Mucosa of stomach (tissue), 1 donor: ENCODE data around the gene SLC2A3.
"Not testable (repeated sequence)": the region's sequence is repeated elsewhere in the genome, so short reads cannot be mapped to it uniquely, and the experiment has no call there.

ENCODE experiments used
- H3K27me3 ChIP-seq: one replicate; pipeline ENCODE4 v1.7.0; 2013; ENCODE audit warnings: mild to moderate bottlenecking, low read length; ENCODE audit not compliant: control insufficient read depth, insufficient read depth
- H3K36me3 ChIP-seq: one replicate; pipeline ENCODE4 v1.7.0; 2013; ENCODE audit warnings: low read length; ENCODE audit not compliant: control insufficient read depth, insufficient read depth
- H3K4me1 ChIP-seq: one replicate; pipeline ENCODE4 v1.7.0; 2013; ENCODE audit warnings: mild to moderate bottlenecking, low read length; ENCODE audit not compliant: control insufficient read depth, insufficient read depth
- H3K4me3 ChIP-seq: one replicate; pipeline ENCODE4 v1.7.0; 2013; ENCODE audit warnings: low read length
- H3K9ac ChIP-seq: one replicate; pipeline ENCODE4 v1.7.0; 2013; ENCODE audit warnings: mild to moderate bottlenecking, low read length, moderate library complexity
- H3K9me3 ChIP-seq: one replicate; pipeline ENCODE4 v1.7.0; 2013; ENCODE audit warnings: mild to moderate bottlenecking, low read length, moderate library complexity; ENCODE audit not compliant: control insufficient read depth
- donor health status: Pancreatic carcinoma.

SLC2A3 gene

DNA sequence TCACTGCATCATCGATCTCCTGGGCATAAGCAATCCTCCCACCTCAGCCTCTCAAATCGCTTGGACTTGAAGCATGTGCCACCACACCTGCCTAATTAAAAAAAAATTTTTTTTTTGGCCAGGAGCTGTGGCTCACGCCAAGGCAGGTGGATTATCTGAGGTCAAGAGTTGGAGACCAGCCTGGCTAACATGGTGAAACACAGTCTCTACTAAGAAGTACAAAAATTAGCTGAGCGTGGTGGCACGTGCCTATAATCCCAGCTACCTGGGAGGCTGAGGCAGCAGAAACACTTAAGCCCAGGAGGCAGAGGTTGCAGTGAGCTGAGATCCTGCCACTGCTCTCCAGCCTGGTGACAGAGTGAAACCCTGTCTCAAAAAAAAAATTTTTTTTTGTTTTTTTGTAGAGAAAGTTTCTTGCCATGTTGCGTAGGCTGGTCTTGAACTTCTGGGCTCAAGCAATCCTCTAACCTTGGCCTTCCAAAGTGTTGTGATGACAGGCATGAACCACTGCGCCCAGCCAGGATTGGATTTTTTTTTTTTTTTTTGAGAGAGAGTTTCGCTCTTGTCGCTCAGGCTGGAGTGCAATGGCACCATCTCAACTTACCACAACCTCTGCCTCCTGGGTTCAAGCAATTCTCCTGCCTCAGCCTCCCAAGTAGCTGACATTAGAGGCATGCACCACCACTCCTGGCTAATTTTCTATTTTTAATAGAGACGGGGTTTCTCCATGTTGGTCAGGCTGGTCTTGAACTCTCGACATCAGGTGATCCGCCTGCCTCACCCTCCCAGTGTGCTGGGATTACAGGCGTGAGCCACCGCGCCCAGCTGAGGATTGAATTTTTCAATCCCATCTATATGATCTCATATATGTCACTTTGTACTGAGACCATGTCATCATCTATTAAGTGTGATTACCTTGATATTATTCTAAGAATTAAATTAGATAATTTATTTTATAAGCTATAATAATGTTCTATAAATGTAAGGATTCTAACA is 12.4 kb downstream of the SLC2A3 start:
- H3K27me3 ChIP-seq: no peaks in the 10 kb centered on the region
- no peak overlapping the region for H3K4me3 ChIP-seq
- no peak overlapping the region for H3K9ac ChIP-seq
- no peaks in the 10 kb centered on the region for H3K9me3 ChIP-seq
- no peaks in the 10 kb centered on the region for H3K36me3 ChIP-seq
- no peaks in the 10 kb centered on the region for H3K4me1 ChIP-seq

DNA sequence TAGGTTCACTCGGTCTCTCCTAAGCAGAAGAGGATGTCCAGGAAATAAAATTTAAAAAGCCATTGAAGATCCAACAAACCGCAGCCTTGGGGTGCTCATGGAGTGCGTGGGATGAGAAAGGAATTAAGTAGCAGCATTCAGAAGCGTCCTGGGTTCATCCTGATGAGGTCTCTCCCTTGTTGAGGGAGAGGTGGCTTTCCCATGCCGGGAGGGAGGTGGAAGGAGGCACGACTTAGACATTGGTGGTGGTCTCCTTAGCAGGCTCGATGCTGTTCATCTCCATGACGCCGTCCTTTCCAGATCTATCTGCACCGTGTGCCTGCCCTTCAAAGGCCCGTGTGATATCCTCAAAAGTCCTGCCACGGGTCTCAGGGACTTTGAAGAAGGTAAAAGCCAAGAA is 14.8 kb downstream of the SLC2A3 start:
- H3K9me3 ChIP-seq, H3K27me3 ChIP-seq, H3K36me3 ChIP-seq, H3K9ac ChIP-seq, H3K4me1 ChIP-seq, H3K4me3 ChIP-seq: not testable (repeated sequence)

- H3K9me3 ChIP-seq, H3K4me3 ChIP-seq, H3K36me3 ChIP-seq: not testable (repeated sequence)
Measured at GRCh38 chr12:7918268-7918590, 17.8 kb downstream of the SLC2A3 start.

DNA sequence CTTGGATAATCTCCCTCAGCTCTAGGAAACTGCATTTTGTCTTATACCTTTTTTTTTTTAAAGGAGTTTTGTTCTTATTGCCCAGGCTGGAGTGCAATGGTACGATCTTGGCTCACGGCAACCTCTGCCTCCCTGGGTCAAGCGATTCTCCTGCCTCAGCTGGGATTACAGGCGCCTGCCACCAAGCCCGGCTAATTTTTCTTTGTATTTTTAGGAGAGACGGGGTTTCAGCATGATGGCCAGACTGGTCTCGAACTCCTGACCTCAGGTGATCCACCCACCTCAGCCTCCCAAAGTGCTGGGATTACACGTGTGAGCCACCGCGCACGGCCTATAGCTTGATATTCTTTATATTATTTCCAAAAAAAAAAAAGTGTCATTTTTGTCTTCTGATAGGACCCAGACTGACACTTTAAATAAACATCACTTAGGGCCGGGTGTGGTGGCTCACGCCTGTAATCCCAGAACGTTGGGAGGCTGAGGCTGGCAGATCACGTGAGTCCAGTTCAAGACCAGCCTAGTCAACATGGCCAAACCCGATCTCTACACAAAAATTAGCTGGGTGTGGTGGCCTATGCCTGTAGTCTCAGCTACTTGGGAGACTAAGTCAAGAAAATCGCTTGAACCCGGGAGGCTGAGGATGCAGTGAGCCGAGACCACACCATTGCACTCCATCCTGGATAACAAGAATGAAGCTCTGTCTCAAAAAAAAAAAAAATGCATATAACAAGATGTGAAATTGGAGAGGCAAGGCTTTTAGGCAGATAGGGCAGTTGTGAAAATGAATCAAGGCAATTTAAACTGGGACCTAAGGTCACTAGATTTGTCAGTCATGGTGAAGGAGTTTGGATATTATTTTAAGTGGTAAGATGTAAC is 18.4 kb downstream of the SLC2A3 start:
- H3K36me3 ChIP-seq: no peaks in the 10 kb centered on the region
- H3K27me3 ChIP-seq: no peaks in the 10 kb centered on the region
- no peak overlapping the region for H3K4me3 ChIP-seq
- no peaks in the 10 kb centered on the region for H3K4me1 ChIP-seq
- H3K9ac ChIP-seq: no peak overlapping the region
- no peaks in the 10 kb centered on the region for H3K9me3 ChIP-seq

More at GRCh38 chr12:7918268-7918590, 17.8 kb downstream of the SLC2A3 start:
- H3K9ac ChIP-seq, H3K4me1 ChIP-seq, H3K27me3 ChIP-seq: not testable (repeated sequence)

DNA sequence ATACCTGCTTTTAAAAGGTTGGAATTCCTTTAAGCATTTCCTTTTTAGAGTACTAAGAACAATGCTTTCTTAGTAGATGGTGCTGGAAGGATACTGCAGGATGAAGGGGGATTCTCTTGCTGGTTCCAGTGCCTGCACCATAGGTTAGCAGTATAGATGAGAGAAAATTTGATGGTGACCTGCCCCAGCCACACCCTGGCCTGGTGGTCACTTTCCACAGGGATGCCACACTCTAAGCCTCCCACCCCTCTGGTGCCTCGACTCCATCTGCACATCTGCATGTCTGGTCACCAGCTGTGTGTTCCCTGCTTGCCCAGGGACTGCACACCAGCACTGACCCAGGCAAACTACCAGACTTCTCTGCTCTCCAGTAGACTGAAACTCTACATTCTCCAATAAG is 19.1 kb downstream of the SLC2A3 start:
- H3K4me1 ChIP-seq: no peaks in the 10 kb centered on the region
- H3K9me3 ChIP-seq: no peaks in the 10 kb centered on the region
- no peak overlapping the region for H3K9ac ChIP-seq
- H3K36me3 ChIP-seq: no peaks in the 10 kb centered on the region
- H3K27me3 ChIP-seq: no peaks in the 10 kb centered on the region
- no peak overlapping the region for H3K4me3 ChIP-seq

- no peak overlapping the region for H3K4me3 ChIP-seq
- H3K9ac ChIP-seq: no peak overlapping the region
- no peaks in the 10 kb centered on the region for H3K9me3 ChIP-seq
- no peaks in the 10 kb centered on the region for H3K36me3 ChIP-seq
- H3K27me3 ChIP-seq: no peaks in the 10 kb centered on the region
- H3K4me1 ChIP-seq: no peaks in the 10 kb centered on the region
Measured at GRCh38 chr12:7915661-7916403, 20.2 kb downstream of the SLC2A3 start.

- peaks cover 20% of the 10 kb centered on the region for H3K4me1 ChIP-seq
- not testable (repeated sequence) for H3K9me3 ChIP-seq, H3K36me3 ChIP-seq, H3K27me3 ChIP-seq, H3K4me3 ChIP-seq, H3K9ac ChIP-seq
Measured at GRCh38 chr12:7910106-7910505, 25.9 kb downstream of the SLC2A3 start.

DNA sequence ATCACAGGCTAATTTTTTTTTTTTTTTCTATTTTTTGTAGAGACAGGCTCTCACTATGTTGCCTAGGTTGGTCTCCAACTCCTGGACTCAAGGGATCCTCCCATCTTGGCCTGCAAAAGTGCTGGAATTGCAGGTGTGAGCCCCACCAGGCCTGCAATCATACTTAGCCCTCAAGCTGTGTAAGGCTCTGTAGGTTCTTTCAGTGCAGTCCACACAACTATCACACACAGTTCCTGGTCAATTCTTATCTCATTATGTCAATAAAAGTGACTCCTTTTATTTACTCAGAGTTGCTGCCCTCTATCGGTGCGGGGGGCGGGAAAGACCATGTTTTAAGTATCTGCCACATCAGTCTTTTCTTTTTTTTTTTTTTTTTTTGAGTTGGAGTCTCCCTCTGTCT is 29.0 kb downstream of the SLC2A3 start:
- Histone ChIP-seq H3K9me3 (no peaks in the 10 kb centered on the region), H3K4me1 (peaks cover 24% of the 10 kb centered on the region), H3K4me3 (no peak overlapping the region), H3K36me3 (no peaks in the 10 kb centered on the region), H3K27me3 (no peaks in the 10 kb centered on the region), H3K9ac (no peak overlapping the region)

DNA sequence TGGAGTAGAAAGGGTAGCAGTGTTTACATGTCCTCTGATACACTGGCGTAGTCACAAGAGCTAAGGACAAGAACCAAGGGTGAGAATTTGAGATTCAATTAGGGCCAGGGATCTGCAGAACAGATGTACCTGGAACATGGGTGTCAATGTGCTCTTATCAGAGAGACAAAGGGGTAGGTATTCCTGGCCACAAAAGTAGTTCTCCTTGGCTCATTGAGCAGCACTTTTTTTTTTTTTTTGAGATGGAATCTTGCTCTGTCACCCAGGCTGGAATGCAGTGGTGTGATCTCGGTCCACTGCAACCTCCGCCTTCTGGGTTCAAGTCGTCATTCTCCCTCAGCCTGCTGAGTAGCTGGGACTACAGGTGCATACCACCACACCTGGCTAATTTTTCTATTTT is 29.7 kb downstream of the SLC2A3 start:
- H3K36me3 ChIP-seq, H3K9ac ChIP-seq, H3K9me3 ChIP-seq, H3K27me3 ChIP-seq, H3K4me3 ChIP-seq: not testable (repeated sequence)
- peaks cover 24% of the 10 kb centered on the region for H3K4me1 ChIP-seq

DNA sequence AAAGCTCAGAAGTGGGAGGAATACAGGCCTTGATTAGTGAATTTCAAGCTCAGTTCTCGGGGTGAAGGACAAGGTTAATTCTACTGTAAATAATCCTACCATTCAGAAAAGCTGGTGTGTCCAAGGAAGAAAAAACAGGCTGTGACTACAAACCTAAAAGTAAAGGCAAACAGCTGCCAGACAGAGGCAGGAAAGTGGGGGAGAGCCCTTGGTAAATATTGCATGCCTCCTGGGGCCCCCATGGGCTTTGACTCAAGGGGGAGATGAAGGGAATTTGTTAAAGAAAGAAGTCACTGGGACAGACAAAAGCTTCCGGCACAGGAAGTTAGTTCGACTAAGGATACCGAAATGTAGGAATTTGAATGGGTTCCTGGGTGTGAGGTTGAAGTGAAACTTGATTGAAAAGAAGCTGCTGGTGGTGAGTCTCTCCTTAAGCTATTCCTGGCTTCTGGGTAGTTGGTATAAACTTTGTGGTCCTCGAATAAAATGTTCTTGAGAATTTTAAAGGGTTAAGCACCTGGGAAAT is 30.3 kb downstream of the SLC2A3 start:
- not testable (repeated sequence) for H3K9me3 ChIP-seq, H3K27me3 ChIP-seq, H3K36me3 ChIP-seq, H3K4me3 ChIP-seq, H3K9ac ChIP-seq
- H3K4me1 ChIP-seq: peaks cover 24% of the 10 kb centered on the region

DNA sequence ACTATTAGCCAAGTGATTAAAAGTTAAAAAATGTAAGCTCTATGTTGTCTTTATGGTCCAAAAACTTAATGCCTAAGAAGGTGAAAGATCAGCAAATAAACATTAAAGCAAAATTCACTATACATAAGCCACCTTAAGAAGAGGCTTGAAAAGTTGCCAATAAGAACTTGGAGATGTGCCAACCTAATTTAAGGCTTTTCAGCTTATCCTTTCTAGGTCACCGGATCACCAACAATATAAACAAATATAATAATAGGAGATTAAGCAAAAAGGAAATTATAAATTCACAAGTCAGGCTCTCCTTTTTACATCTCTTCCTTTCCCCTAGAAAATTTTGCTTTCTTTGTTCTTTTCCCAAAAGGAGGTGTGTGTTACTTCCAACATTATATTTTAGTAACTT is 30.9 kb downstream of the SLC2A3 start:
- Histone ChIP-seq H3K27me3 (no peaks in the 10 kb centered on the region), H3K4me3 (no peak overlapping the region), H3K4me1 (peaks cover 24% of the 10 kb centered on the region), H3K9ac (no peak overlapping the region), H3K36me3 (no peaks in the 10 kb centered on the region), H3K9me3 (no peaks in the 10 kb centered on the region)
